ENCODE measurements around the gene NUMBL. TPM values are rescaled to one million over a fixed set of nuclear protein-coding genes. Genes with fewer than 3 reads are reported as not detected.

NUMBL gene
- total and polyA plus RNA-seq, 9 of the 15 experiments (the other 6 are each of a cell fraction or from before 2014, with no cell fraction given), result 0.39 to 38.6 (median 6.6) TPM

DNA sequence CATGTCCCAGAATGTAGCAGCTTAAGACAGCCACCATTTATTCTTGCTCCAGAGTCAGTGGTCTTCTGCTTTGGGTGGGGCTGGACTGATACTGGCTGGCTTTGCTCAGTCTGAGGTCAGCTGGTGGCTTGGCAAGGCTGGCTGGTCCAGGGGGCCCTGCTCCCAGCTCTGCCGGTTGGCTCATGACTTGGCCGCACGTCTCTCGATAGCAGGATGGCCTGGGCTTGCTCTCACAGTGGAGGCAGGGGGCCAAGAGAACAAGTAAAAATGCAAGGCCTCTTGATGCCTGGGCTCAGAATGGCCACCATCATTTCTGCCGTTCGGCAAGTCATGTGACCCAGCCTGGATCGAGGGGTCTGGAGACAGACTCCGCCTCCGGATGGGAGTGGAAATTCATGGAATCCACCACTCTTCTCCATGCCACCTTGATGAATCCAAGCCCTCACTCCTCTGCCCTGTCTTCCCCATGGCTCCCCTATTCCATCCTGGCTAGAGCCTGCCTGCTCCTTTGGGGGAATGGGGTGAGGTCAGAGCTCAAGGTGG, 46.7 kb upstream of the NUMBL start:
- H3K36me3 ChIP-seq (ENCODE audit: control insufficient read depth, insufficient read depth, low read length), result peaks cover 66% of the 10 kb centered on the region
- WGBS (ENCODE audit: insufficient coverage, low coverage, missing lambda C conversion rate), result 90% methylated on average over 9 of the region's 9 CpGs

More for the DNA sequence above, 46.7 kb upstream of the NUMBL start:
- no peak for ATAC-seq
- Histone ChIP-seq H3K27ac (ENCODE audit: extremely low read depth, low read depth, low read length) (no peak overlapping the region), H2AFZ (ENCODE audit: low read depth, low read length) (no peak overlapping the region), H4K20me1 (replicated peaks; ENCODE audit: control insufficient read depth, insufficient read depth, low read length) (0 out of 2 replicates have a peak, but pooled peaks cover 3% of the 10 kb centered on the region), H3K27me3 (ENCODE audit: control insufficient read depth in 2 of 2, insufficient read depth in 2 of 2, low read length in 2 of 2) (no peaks in the 10 kb centered on the region), H3K4me1 (replicated peaks in 1 of 2; ENCODE audit: control insufficient read depth in 2 of 2, insufficient read depth in 2 of 2, low read length in 2 of 2) (peaks cover 0 to 22% of the 10 kb centered on the region in 2 experiments; a peak in 3 of 5 replicates), H3K9me1 (ENCODE audit: control insufficient read depth, insufficient read depth, low read length) (no peaks in the 10 kb centered on the region), H3K79me2 (ENCODE audit: control insufficient read depth, insufficient read depth, low read length) (no peaks in the 10 kb centered on the region), H3K9ac (ENCODE audit: insufficient read depth in 1 of 2, low read depth in 2 of 2, low read length in 2 of 2) (peak overlapping the region in 1 of 2 experiments; percentile 27; a peak in 2 of 4 replicates), H3K4me3 (no peak overlapping the region), H3K9me3 (replicated peaks; ENCODE audit: control insufficient read depth, insufficient read depth, low read depth, low read length) (no peaks in the 10 kb centered on the region), H3K4me2 (ENCODE audit: insufficient read depth, low read length) (no peak overlapping the region)
- no TSS peak for BruUV-seq (replicated peaks)
- POLR2A ChIA-PET, result interaction anchor here (2.0 kb wide), 1 partner anchor 13 kb away, joined by 11 read pairs; the partner anchor contains the start of genes ACTMAP and SNRPA
- intact Hi-C loops (cut with micrococcal nuclease) (no loop called here), in situ Hi-C loops (cut with MboI) (no loop called here)
- no peak for TF ChIP-seq THRAP3 (IDR thresholded peaks at IDR 0.05; ENCODE audit: borderline replicate concordance)
- TF ChIP-seq, protein P1, sequence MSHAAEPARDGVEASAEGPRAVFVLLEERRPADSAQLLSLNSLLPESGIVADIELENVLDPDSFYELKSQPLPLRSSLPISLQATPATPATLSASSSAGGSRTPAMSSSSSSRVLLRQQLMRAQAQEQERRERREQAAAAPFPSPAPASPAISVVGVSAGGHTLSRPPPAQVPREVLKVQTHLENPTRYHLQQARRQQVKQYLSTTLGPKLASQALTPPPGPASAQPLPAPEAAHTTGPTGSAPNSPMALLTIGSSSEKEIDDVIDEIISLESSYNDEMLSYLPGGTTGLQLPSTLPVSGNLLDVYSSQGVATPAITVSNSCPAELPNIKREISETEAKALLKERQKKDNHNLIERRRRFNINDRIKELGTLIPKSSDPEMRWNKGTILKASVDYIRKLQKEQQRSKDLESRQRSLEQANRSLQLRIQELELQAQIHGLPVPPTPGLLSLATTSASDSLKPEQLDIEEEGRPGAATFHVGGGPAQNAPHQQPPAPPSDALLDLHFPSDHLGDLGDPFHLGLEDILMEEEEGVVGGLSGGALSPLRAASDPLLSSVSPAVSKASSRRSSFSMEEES (CRISPR knock-in tag; IDR thresholded peaks at IDR 0.05), result peak; percentile 55
- TF ChIP-seq, protein P2, sequence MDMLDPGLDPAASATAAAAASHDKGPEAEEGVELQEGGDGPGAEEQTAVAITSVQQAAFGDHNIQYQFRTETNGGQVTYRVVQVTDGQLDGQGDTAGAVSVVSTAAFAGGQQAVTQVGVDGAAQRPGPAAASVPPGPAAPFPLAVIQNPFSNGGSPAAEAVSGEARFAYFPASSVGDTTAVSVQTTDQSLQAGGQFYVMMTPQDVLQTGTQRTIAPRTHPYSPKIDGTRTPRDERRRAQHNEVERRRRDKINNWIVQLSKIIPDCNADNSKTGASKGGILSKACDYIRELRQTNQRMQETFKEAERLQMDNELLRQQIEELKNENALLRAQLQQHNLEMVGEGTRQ (CRISPR knock-in tag; IDR thresholded peaks at IDR 0.05), result peak; percentile 2; the same call in 1 of the 2 replicates
- FAIRE-seq, result no peak
- CTCF ChIA-PET (ENCODE audit: low intra/inter-chr PET ratio), result interaction anchor here (0.6 kb wide), 1 partner anchor 20 kb away, joined by 3 read pairs; the partner anchor contains the start of gene ITPKC
- DNase-seq (ENCODE audit: extremely low read depth in 1 of 4, low spot score in 3 of 4), result no peak

All from K562 (cell line).